A673 (cell line): ENCODE measurements around the gene ELMO3. TPM values are rescaled to one million over a fixed set of nuclear protein-coding genes. Genes with fewer than 3 reads are reported as not detected.

Experiments
- BruUV-seq: library from RNA; stranded (reverse); fragments of 400-500 nt; replicated peaks from 2 replicates; lab custom pipeline; 2021; lab: Mats Ljungman, UMichigan
- CTCF ChIA-PET: fragments of 300-600 bp; sonication (Branson Sonifier 250); formaldehyde crosslinking; loops from one replicate; lab custom pipeline; 2022; ENCODE audit warnings: antibody characterized with exemption; lab: Charles Lee
- POLR2A ChIA-PET: fragments of 300-600 bp; sonication (Branson Sonifier 250); formaldehyde crosslinking; loops from one replicate; lab custom pipeline; 2022; ENCODE audit warnings: antibody characterized with exemption; ENCODE audit not compliant: low non-redundant PET; lab: Charles Lee
- DNase-seq: peaks from one replicate; pipeline ENCODE4 v3.0.0-alpha.2; 2015; ENCODE audit warnings: low spot score
- H3K27ac ChIP-seq: fragments of 200-600 bp; sonication (generic); 2 replicates; pipeline ENCODE4 v1.5.1; 2016; ENCODE audit warnings: mixed run types, low read depth, mild to moderate bottlenecking, mixed read lengths, antibody characterized with exemption, low read length; ENCODE audit not compliant: poor library complexity, severe bottlenecking
- H3K27me3 ChIP-seq: fragments of 200-600 bp; sonication (generic); replicated peaks from 2 replicates; pipeline ENCODE4 v1.6.1; 2017; ENCODE audit warnings: mixed run types, low read depth, mild to moderate bottlenecking, mixed read lengths, antibody characterized with exemption, low read length; ENCODE audit not compliant: insufficient read depth, poor library complexity
- H3K36me3 ChIP-seq: fragments of 200-600 bp; sonication (generic); 2 replicates; pipeline ENCODE4 v1.6.1; 2016; ENCODE audit warnings: mixed run types, mild to moderate bottlenecking, mixed read lengths, antibody characterized with exemption, low read length; ENCODE audit not compliant: insufficient read depth, poor library complexity, severe bottlenecking
- H3K4me1 ChIP-seq: fragments of 200-600 bp; sonication (generic); 2 replicates; pipeline ENCODE4 v1.6.1; 2017; ENCODE audit warnings: mixed run types, mild to moderate bottlenecking, mixed read lengths, antibody characterized with exemption, low read length; ENCODE audit not compliant: insufficient read depth, poor library complexity, severe bottlenecking
- H3K4me3 ChIP-seq: fragments of 200-600 bp; sonication (generic); 2 replicates; pipeline ENCODE4 v1.5.1; 2016; ENCODE audit warnings: low read depth, mixed run types, mild to moderate bottlenecking, mixed read lengths, low read length; ENCODE audit not compliant: poor library complexity, severe bottlenecking
- H3K9me3 ChIP-seq: fragments of 200-600 bp; sonication (generic); 2 replicates; pipeline ENCODE4 v1.6.1; 2016; ENCODE audit warnings: mixed run types, low read depth, mild to moderate bottlenecking, mixed read lengths, antibody characterized with exemption, low read length; ENCODE audit not compliant: poor library complexity, severe bottlenecking
- CTCF ChIP-seq: fragments of 300-800, 200-600 bp; sonication (generic); conservative IDR thresholded peaks from 2 replicates; pipeline ENCODE4 v1.5.1; 2017; ENCODE audit warnings: low read depth, mild to moderate bottlenecking, antibody characterized with exemption, low read length, moderate library complexity, mixed read lengths
- EZH2 ChIP-seq: fragments of 200-600 bp; sonication (generic); IDR thresholded peaks from 2 replicates; pipeline ENCODE4 v1.6.1; 2017; ENCODE audit warnings: borderline replicate concordance, low read depth, mild to moderate bottlenecking, mixed read lengths, antibody characterized with exemption, low read length; ENCODE audit not compliant: poor library complexity, severe bottlenecking
- intact Hi-C: fragments of 100-400 bp; cut with micrococcal nuclease; formaldehyde crosslinking; loops from one replicate; pipeline ENCODE4 v1.10.0; 2022; ENCODE audit not compliant: unreplicated experiment
- total RNA-seq: library from RNA; stranded (reverse); gene quantifications from 2 replicates; pipeline ENCODE4 v1.2.3, GENCODE V29; 2021

The ELMO3 gene
- total RNA-seq, 1 experiment from 2014 or later = 4.7 TPM

GRCh38 chr16:67211674-67212073 lies 12.7 kb downstream of the ELMO3 start:
- no peaks in the 10 kb centered on the region for H3K9me3 ChIP-seq
- DNase-seq = no peak
- H3K36me3 ChIP-seq = no peaks in the 10 kb centered on the region
- CTCF ChIA-PET = interaction anchor here (0.6 to 1.0 kb wide), 2 partner anchors 13 to 346 kb away, joined by 3 read pairs; no protein-coding TSS in a partner anchor
- H3K27ac ChIP-seq = no peak overlapping the region
- POLR2A ChIA-PET = no interaction called here
- intact Hi-C loops = no loop called here
- no peak for TF ChIP-seq EZH2
- no peak for TF ChIP-seq CTCF
- BruUV-seq = no TSS peak
- no peak overlapping the region for H3K4me3 ChIP-seq
- H3K27me3 ChIP-seq = no peaks in the 10 kb centered on the region
- H3K4me1 ChIP-seq = no peaks in the 10 kb centered on the region

- H3K27me3 ChIP-seq = no peaks in the 10 kb centered on the region
- H3K9me3 ChIP-seq = no peaks in the 10 kb centered on the region
- ChIA-PET CTCF (interaction anchor here (0.6 kb wide), 1 partner anchor 180 kb away, joined by 3 read pairs; no protein-coding TSS in a partner anchor), POLR2A (no interaction called here)
- BruUV-seq = no TSS peak
- no peaks in the 10 kb centered on the region for H3K4me1 ChIP-seq
- DNase-seq = no peak
- intact Hi-C loops = no loop called here
- no peak overlapping the region for H3K27ac ChIP-seq
- TF ChIP-seq EZH2 = no peak
- no peak for TF ChIP-seq CTCF
- H3K4me3 ChIP-seq = no peak overlapping the region
- no peaks in the 10 kb centered on the region for H3K36me3 ChIP-seq
Measured at GRCh38 chr16:67212766-67213165, 13.8 kb downstream of the ELMO3 start.

GRCh38 chr16:67213197-67214019 lies 14.5 kb downstream of the ELMO3 start:
- Histone ChIP-seq H3K27ac (no peak overlapping the region), H3K4me3 (no peak overlapping the region), H3K36me3 (no peaks in the 10 kb centered on the region), H3K4me1 (no peaks in the 10 kb centered on the region), H3K9me3 (no peaks in the 10 kb centered on the region), H3K27me3 (no peaks in the 10 kb centered on the region)
- POLR2A ChIA-PET = no interaction called here
- CTCF ChIA-PET = no interaction called here
- intact Hi-C loops = no loop called here
- no TSS peak for BruUV-seq
- TF ChIP-seq EZH2 = no peak
- no peak for TF ChIP-seq CTCF
- DNase-seq = no peak
